Endothelial cell (in vitro differentiated cells): ENCODE measurements around the gene AMER2. TPM values are rescaled to one million over a fixed set of nuclear protein-coding genes. Genes with fewer than 3 reads are reported as not detected.
A peak's percentile ranks its signal among the peaks of the same experiment; 100 is the strongest.

Source experiments
- DNase-seq: peaks from one replicate; pipeline ENCODE4 v3.0.0; 2021; ENCODE audit warnings: low spot score
- H3K27ac Mint-ChIP-seq: one replicate; pipeline ENCODE4 v1.8.0; 2021; ENCODE audit warnings: mixed read lengths, inconsistent platforms; ENCODE audit not compliant: unreplicated experiment
- H3K27me3 Mint-ChIP-seq: one replicate; pipeline ENCODE4 v1.8.0; 2021; ENCODE audit warnings: mild to moderate bottlenecking, moderate library complexity, mixed read lengths, inconsistent platforms; ENCODE audit not compliant: unreplicated experiment
- H3K36me3 Mint-ChIP-seq: one replicate; pipeline ENCODE4 v1.8.0; 2021; ENCODE audit warnings: mild to moderate bottlenecking, low read depth, mixed read lengths, inconsistent platforms; ENCODE audit not compliant: unreplicated experiment
- H3K4me1 Mint-ChIP-seq: one replicate; pipeline ENCODE4 v1.8.0; 2021; ENCODE audit warnings: mild to moderate bottlenecking, mixed read lengths, inconsistent platforms; ENCODE audit not compliant: unreplicated experiment
- H3K4me3 Mint-ChIP-seq: one replicate; pipeline ENCODE4 v1.8.0; 2021; ENCODE audit warnings: mild to moderate bottlenecking, mixed read lengths, inconsistent platforms; ENCODE audit not compliant: unreplicated experiment
- H3K9me3 Mint-ChIP-seq: one replicate; pipeline ENCODE4 v1.8.0; 2021; ENCODE audit warnings: mixed read lengths, inconsistent platforms; ENCODE audit not compliant: unreplicated experiment
- total RNA-seq: library from RNA; stranded (reverse); fragmentation: NEBNext Ultra II Directional; extraction: Animal tissue kit (Norgen Biotek cat#: 25700); gene quantifications from one replicate; pipeline ENCODE4 v1.2.1, GENCODE V29; 2021; ENCODE audit not compliant: unreplicated experiment
- TF ChIP-seq, protein P1 (sequence below): fragments of 200-600 bp; sonication (generic); IDR thresholded peaks from one replicate; pipeline ENCODE4 v1.5.0; 2021; ENCODE audit warnings: antibody characterized with exemption; ENCODE audit not compliant: unreplicated experiment

Gene AMER2
- total RNA-seq, 1 donor from 2014 or later = 1.5 TPM

DNA sequence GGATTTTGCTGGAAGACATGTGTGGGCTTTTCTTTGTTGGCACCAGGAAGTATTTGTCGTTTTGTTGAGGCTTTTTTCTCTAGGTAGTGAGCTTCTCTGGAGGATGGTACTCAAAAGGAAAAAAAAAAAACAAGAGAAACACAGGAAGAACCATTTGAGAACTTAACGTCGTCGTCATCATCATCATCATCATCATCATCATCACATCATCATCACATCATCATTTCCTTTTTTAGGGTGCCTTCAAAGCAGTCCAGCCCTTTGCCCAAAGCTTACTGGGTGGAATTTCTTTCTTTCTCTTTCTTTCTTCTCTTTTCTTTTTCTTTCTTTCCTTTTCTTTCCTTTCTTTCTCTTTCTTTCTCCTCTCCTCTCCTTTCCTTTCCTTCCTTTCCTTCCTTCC lies 2.2 kb upstream of the AMER2 start:
- Mint-ChIP-seq H3K4me1 (peaks cover 15% of the 10 kb centered on the region), H3K4me3 (no peak overlapping the region), H3K9me3 (no peaks in the 10 kb centered on the region), H3K27ac (no peak overlapping the region), H3K27me3 (peaks cover 15% of the 10 kb centered on the region), H3K36me3 (peaks cover 16% of the 10 kb centered on the region)
- TF ChIP-seq, protein P1, sequence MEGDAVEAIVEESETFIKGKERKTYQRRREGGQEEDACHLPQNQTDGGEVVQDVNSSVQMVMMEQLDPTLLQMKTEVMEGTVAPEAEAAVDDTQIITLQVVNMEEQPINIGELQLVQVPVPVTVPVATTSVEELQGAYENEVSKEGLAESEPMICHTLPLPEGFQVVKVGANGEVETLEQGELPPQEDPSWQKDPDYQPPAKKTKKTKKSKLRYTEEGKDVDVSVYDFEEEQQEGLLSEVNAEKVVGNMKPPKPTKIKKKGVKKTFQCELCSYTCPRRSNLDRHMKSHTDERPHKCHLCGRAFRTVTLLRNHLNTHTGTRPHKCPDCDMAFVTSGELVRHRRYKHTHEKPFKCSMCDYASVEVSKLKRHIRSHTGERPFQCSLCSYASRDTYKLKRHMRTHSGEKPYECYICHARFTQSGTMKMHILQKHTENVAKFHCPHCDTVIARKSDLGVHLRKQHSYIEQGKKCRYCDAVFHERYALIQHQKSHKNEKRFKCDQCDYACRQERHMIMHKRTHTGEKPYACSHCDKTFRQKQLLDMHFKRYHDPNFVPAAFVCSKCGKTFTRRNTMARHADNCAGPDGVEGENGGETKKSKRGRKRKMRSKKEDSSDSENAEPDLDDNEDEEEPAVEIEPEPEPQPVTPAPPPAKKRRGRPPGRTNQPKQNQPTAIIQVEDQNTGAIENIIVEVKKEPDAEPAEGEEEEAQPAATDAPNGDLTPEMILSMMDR = no peak
- no peak for DNase-seq

DNA sequence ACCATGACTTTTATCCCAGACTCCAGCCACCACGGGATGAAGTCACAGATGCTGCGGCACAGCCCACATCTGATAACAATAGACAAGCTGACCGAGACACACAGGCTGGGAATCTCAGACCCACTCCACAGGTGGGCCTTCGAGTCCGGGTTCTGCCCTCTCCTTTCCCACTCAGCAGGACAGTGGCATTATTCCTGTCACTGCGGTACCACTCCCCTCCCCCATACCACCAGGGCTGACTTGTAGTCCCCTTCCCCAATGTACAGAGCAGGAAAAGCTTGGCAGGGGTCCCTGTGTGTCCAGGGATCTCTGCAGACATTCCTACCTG lies 179 bp upstream of the AMER2 start:
- Mint-ChIP-seq H3K27ac (no peak overlapping the region), H3K4me1 (peaks cover 22% of the 10 kb centered on the region)

DNA sequence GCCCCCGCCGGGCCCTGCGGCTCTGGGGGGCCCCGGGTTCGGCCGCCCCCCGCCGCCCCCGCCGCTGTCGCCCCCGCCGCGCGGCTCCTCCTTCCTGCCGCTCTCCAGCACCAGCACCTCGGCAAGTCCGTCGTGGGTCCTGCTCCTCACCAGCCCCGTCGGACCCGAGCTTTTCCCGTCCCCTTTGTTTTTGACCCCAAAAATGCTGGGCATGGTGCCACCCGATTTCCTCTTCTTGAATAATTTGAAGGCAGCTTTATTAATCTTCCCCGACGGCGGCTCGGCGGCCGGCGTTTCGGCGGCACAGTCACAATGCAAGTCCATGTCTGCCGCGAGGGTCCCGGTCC lies 945 bp downstream of the AMER2 start:
- TF ChIP-seq, protein P1 = no peak
- peaks cover 22% of the 10 kb centered on the region for H3K4me1 Mint-ChIP-seq
- DNase-seq = no peak
- peaks cover 5% of the 10 kb centered on the region for H3K36me3 Mint-ChIP-seq
- no peak overlapping the region for H3K27ac Mint-ChIP-seq
- H3K9me3 Mint-ChIP-seq = no peaks in the 10 kb centered on the region
- H3K4me3 Mint-ChIP-seq = peak overlapping the region; percentile 92
- peaks cover 15% of the 10 kb centered on the region for H3K27me3 Mint-ChIP-seq

More for the DNA sequence above, 179 bp upstream of the AMER2 start:
- H3K9me3 Mint-ChIP-seq = no peaks in the 10 kb centered on the region
- peaks cover 9% of the 10 kb centered on the region for H3K36me3 Mint-ChIP-seq
- no peak for DNase-seq
- TF ChIP-seq, protein P1 = no peak
- H3K27me3 Mint-ChIP-seq = peaks cover 18% of the 10 kb centered on the region
- H3K4me3 Mint-ChIP-seq = peak overlapping the region; percentile 92

DNA sequence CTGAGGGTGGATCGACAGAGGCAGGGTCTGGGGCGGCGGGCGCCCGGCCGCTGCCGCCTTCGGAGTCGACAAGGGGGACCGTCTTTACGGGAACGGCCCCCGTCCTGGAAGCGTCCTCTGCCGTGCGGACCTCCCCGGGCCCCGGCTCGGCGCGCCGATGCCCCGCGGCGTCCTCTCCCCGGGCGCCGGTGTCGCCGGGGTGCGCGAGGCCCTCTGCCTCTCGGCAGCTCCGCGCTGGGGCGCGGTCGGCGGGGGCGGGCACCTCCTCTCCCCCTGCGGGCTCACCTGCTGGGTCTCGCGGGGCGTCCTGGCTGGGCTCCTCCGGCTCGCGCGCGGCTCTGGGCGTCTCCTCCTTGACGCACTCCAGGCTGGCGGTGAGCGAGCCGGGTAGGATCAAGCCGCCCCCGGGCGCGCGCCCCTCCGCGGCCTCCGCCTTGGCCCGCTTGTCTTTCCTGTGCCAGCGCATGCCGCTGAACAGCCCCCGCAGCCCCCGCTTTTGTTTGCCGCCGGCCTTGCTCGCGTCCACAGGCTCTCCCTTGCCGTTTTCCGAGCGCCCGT lies 1.5 kb downstream of the AMER2 start:
- Mint-ChIP-seq H3K4me1 (peaks cover 26% of the 10 kb centered on the region), H3K36me3 (peaks cover 5% of the 10 kb centered on the region), H3K9me3 (no peaks in the 10 kb centered on the region), H3K4me3 (peak overlapping the region; percentile 77), H3K27ac (peak overlapping the region; percentile 48), H3K27me3 (peaks cover 15% of the 10 kb centered on the region)
- DNase-seq = peak; percentile 52
- TF ChIP-seq, protein P1 = no peak

DNA sequence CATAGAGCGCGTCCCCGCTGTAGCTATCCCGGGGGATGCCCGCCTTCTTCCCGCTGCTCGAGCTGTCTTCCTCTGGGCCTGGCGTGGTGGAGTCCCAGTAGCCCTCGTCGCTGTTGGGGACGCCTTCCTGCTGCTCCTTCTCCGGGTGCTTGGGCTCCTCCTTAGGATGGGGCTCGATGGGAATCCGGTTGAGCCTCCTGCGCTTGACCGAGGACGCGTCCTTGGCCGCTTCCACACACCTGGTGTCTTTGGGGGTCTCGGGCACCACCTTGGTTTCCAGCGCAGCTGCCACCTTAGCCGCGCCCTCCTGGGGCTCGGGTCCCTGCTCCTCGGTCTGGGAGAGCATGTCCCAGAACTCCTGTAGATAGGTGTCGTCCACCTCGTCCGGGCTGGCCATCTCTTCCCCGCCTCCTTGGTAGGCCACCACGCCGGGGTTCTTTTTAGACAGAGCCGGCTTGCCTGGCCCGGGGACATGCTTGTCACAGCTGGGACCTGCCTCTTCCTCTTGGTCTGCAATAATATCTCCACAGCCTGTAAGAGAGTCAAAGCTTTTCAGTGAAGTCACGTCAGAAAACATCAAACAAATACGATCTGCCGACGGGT lies 2.0 kb downstream of the AMER2 start:
- H3K4me1 Mint-ChIP-seq = peaks cover 31% of the 10 kb centered on the region
- H3K36me3 Mint-ChIP-seq = peaks cover 5% of the 10 kb centered on the region
- no peak for DNase-seq
- H3K27me3 Mint-ChIP-seq = peaks cover 15% of the 10 kb centered on the region
- TF ChIP-seq, protein P1 = no peak
- H3K4me3 Mint-ChIP-seq = peak overlapping the region; percentile 77
- H3K9me3 Mint-ChIP-seq = no peaks in the 10 kb centered on the region
- peak overlapping the region; percentile 48 for H3K27ac Mint-ChIP-seq
